H1 (cell line): Measurements from ENCODE around the gene CCDC80. TPM values are rescaled to one million over a fixed set of nuclear protein-coding genes. Genes with fewer than 3 reads are reported as not detected.

Experiments
- CTCF ChIA-PET: fragments of 300-600 bp; sonication (Branson Sonifier 250); formaldehyde crosslinking; loops from one replicate; lab custom pipeline; 2021; ENCODE audit not compliant: partially characterized antibody; lab: Charles Lee
- POLR2A ChIA-PET: fragments of 300-600 bp; sonication (Branson Sonifier 250); formaldehyde crosslinking; loops from one replicate; lab custom pipeline; 2021; ENCODE audit warnings: inconsistent platforms; ENCODE audit not compliant: partially characterized antibody; lab: Charles Lee
- DNase-seq, 2 experiments: peaks; one replicate each; pipeline versions ENCODE4 v3.0.0 to v3.0.0-alpha.2; 2010 to 2022; ENCODE audit warnings: low spot score in 2 of 2, low read depth in 1 of 2, mixed read lengths in 1 of 2
- FAIRE-seq: peaks from 2 replicates; lab custom pipeline; 2011; peaks lifted over from hg19 to GRCh38; lab: Jason Lieb, UNC
- H2AFZ ChIP-seq: 2 replicates; pipeline ENCODE4 v1.8.1; 2012; ENCODE audit warnings: low read length, inconsistent platforms
- H2AK5ac ChIP-seq: 2 replicates; pipeline ENCODE4 v1.6.1; 2013; ENCODE audit warnings: low read depth, low read length
- H2BK120ac ChIP-seq: replicated peaks from 2 replicates; pipeline ENCODE3; 2013; ENCODE audit warnings: low read depth, low read length, inconsistent platforms
- H2BK12ac ChIP-seq: 2 replicates; pipeline ENCODE4 v1.6.1; 2013; ENCODE audit warnings: low read depth, low read length
- H2BK15ac ChIP-seq: 2 replicates; pipeline ENCODE4 v1.6.1; 2013; ENCODE audit warnings: low read length
- H2BK20ac ChIP-seq: 2 replicates; pipeline ENCODE4 v1.6.1; 2013; ENCODE audit warnings: low read length
- H2BK5ac ChIP-seq: 2 replicates; pipeline ENCODE4 v1.6.1; 2013; ENCODE audit warnings: low read depth, low read length
- H3K14ac ChIP-seq: 2 replicates; pipeline ENCODE4 v1.6.1; 2013; ENCODE audit warnings: inconsistent platforms; ENCODE audit not compliant: insufficient read length
- H3K18ac ChIP-seq: 2 replicates; pipeline ENCODE4 v1.6.1; 2013; ENCODE audit warnings: low read length; ENCODE audit errors: extremely low read depth
- H3K23ac ChIP-seq: 2 replicates; pipeline ENCODE4 v1.6.1; 2013; ENCODE audit warnings: inconsistent platforms; ENCODE audit not compliant: insufficient read length
- H3K23me2 ChIP-seq: 2 replicates; pipeline ENCODE4 v1.6.1; 2013; ENCODE audit warnings: low read depth, low read length
- H3K27ac ChIP-seq: 2 replicates; pipeline ENCODE4 v1.6.1; 2011; ENCODE audit warnings: low read depth, low read length, inconsistent platforms
- H3K27me3 ChIP-seq, 4 experiments: replicated peaks in 1 of 4; 1 replicate in 1 of 4; 2 replicates in 3 of 4; pipeline versions ENCODE4 v1.6.1 to v1.8.1; 2011 to 2013; ENCODE audit warnings: low read length in 3 of 4, mild to moderate bottlenecking in 3 of 4, inconsistent platforms in 2 of 4, mixed read lengths in 2 of 4, moderate library complexity in 1 of 4; ENCODE audit not compliant: control insufficient read depth in 3 of 4, insufficient read depth in 3 of 4; ENCODE audit errors: extremely low read depth in 1 of 4
- H3K36me3 ChIP-seq, 4 experiments: 2 replicates each; pipeline versions ENCODE4 v1.6.1 to v1.8.1; 2011 to 2013; ENCODE audit warnings: mild to moderate bottlenecking in 4 of 4, low read length in 3 of 4, moderate library complexity in 2 of 4, control low read depth in 1 of 4, inconsistent platforms in 1 of 4; ENCODE audit not compliant: insufficient read depth in 4 of 4, control insufficient read depth in 2 of 4
- H3K4ac ChIP-seq: replicated peaks from 2 replicates; pipeline ENCODE3; 2013; ENCODE audit warnings: low read length, low read depth, mixed read lengths, inconsistent platforms; ENCODE audit not compliant: insufficient read length
- H3K4me1 ChIP-seq, 4 experiments: replicated peaks in 1 of 4; 1 replicate in 1 of 4; 2 replicates in 3 of 4; pipeline versions ENCODE4 v1.6.1 to v1.8.1; 2011 to 2013; ENCODE audit warnings: low read length in 3 of 4, inconsistent platforms in 2 of 4, mixed read lengths in 1 of 4; ENCODE audit not compliant: insufficient read depth in 4 of 4, control insufficient read depth in 3 of 4
- H3K4me2 ChIP-seq, 2 experiments: 2 replicates each; pipeline versions ENCODE4 v1.6.1 to v1.8.1; 2011 to 2013; ENCODE audit warnings: low read depth in 2 of 2, low read length in 2 of 2, control low read depth in 1 of 2, inconsistent platforms in 1 of 2, mild to moderate bottlenecking in 1 of 2; ENCODE audit not compliant: insufficient read depth in 1 of 2
- H3K4me3 ChIP-seq, 4 experiments: fragments of 200-600, 300-600 bp in 1 of 4; sonication (generic), shearing (Covaris generic), sonication (Bioruptor Twin) in 1 of 4; 2 replicates each; pipeline versions ENCODE4 v1.5.1 to v1.8.1; 2011 to 2016; ENCODE audit warnings: low read length in 4 of 4, low read depth in 3 of 4, control low read depth in 2 of 4, inconsistent platforms in 2 of 4, mild to moderate bottlenecking in 2 of 4, mixed read lengths in 1 of 4, moderate library complexity in 1 of 4; ENCODE audit not compliant: insufficient read depth in 2 of 4; ENCODE audit errors: extremely low read depth in 1 of 4
- H3K56ac ChIP-seq: replicated peaks from 2 replicates; pipeline ENCODE3; 2013; ENCODE audit warnings: low read depth, mild to moderate bottlenecking, mixed read lengths, low read length, inconsistent platforms; ENCODE audit not compliant: insufficient read length
- H3K79me1 ChIP-seq: 2 replicates; pipeline ENCODE4 v1.6.1; 2013; ENCODE audit warnings: low read depth, low read length, control low read depth
- H3K79me2 ChIP-seq, 2 experiments: 2 replicates each; pipeline versions ENCODE4 v1.6.1 to v1.8.1; 2012 to 2013; ENCODE audit warnings: low read length in 2 of 2, mild to moderate bottlenecking in 2 of 2, inconsistent platforms in 1 of 2; ENCODE audit not compliant: insufficient read depth in 2 of 2, control insufficient read depth in 1 of 2
- H3K9ac ChIP-seq, 4 experiments: replicated peaks in 1 of 4; 1 replicate in 1 of 4; 2 replicates in 3 of 4; pipeline versions ENCODE4 v1.6.1 to v1.8.1; 2011 to 2013; ENCODE audit warnings: low read depth in 3 of 4, low read length in 3 of 4, control low read depth in 2 of 4, mild to moderate bottlenecking in 2 of 4, moderate library complexity in 2 of 4, inconsistent platforms in 1 of 4; ENCODE audit errors: extremely low read depth in 1 of 4
- H3K9me3 ChIP-seq, 2 experiments: 2 replicates each; pipeline versions ENCODE4 v1.6.1 to v1.8.1; 2012 to 2013; ENCODE audit warnings: mild to moderate bottlenecking in 2 of 2, moderate library complexity in 2 of 2, control low read depth in 1 of 2, inconsistent platforms in 1 of 2, low read depth in 1 of 2, low read length in 1 of 2, mixed read lengths in 1 of 2; ENCODE audit not compliant: insufficient read depth in 2 of 2
- H4K20me1 ChIP-seq, 2 experiments: replicated peaks in 1 of 2; 2 replicates each; pipeline versions ENCODE3 to v1.8.1; 2011 to 2013; ENCODE audit warnings: inconsistent platforms in 2 of 2, low read length in 2 of 2, mild to moderate bottlenecking in 1 of 2; ENCODE audit not compliant: insufficient read depth in 2 of 2, control insufficient read depth in 1 of 2
- H4K5ac ChIP-seq: 2 replicates; pipeline ENCODE4 v1.6.1; 2013; ENCODE audit warnings: low read length, low read depth, mixed read lengths, inconsistent platforms; ENCODE audit not compliant: insufficient read length
- H4K8ac ChIP-seq: 2 replicates; pipeline ENCODE4 v1.8.0; 2013; ENCODE audit warnings: mild to moderate bottlenecking, moderate library complexity, low read length, inconsistent platforms; ENCODE audit not compliant: insufficient read depth; ENCODE audit errors: extremely low read depth
- H4K91ac ChIP-seq: replicated peaks from 2 replicates; pipeline ENCODE3; 2013; ENCODE audit warnings: low read length, mixed read lengths, inconsistent platforms; ENCODE audit not compliant: insufficient read length
- ATF2 ChIP-seq: IDR thresholded peaks from 2 replicates; pipeline ENCODE4 v1.6.1; 2012; ENCODE audit warnings: low read length, inconsistent platforms
- CTCF ChIP-seq, 3 experiments: IDR thresholded peaks; 1 replicate in 2 of 3; 2 replicates in 1 of 3; pipeline versions ENCODE4 v1.5.1 to v1.6.1; 2011; ENCODE audit warnings: low read length in 3 of 3, mild to moderate bottlenecking in 3 of 3, inconsistent platforms in 2 of 3, low read depth in 1 of 3, moderate library complexity in 1 of 3; ENCODE audit not compliant: insufficient read depth in 1 of 3; ENCODE audit errors: control extremely low read depth in 1 of 3
- JUND ChIP-seq: IDR thresholded peaks from 2 replicates; pipeline ENCODE4 v1.6.1; 2011; ENCODE audit warnings: mild to moderate bottlenecking, improper control_type of control experiment, low read length
- RAD21 ChIP-seq, 2 experiments: IDR thresholded peaks in 1 of 2; conservative IDR thresholded peaks in 1 of 2; 2 replicates each; pipeline ENCODE4 v1.6.1; 2011; ENCODE audit warnings: low read depth in 2 of 2, low read length in 2 of 2, improper control_type of control experiment in 1 of 2, inconsistent platforms in 1 of 2, mild to moderate bottlenecking in 1 of 2, moderate library complexity in 1 of 2
- SP4 ChIP-seq: IDR thresholded peaks from 2 replicates; pipeline ENCODE4 v1.6.1; 2012; ENCODE audit warnings: low read length, inconsistent platforms
- SRF ChIP-seq: IDR thresholded peaks from 2 replicates; pipeline ENCODE4 v1.6.1; 2011; ENCODE audit warnings: mild to moderate bottlenecking, low read depth, low read length, moderate library complexity
- TAF7 ChIP-seq: optimal IDR thresholded peaks from 2 replicates; pipeline ENCODE3; 2011; ENCODE audit warnings: low read depth, mild to moderate bottlenecking, inconsistent platforms, low read length, moderate library complexity, borderline replicate concordance
- WGBS, 2 experiments: shearing (Covaris generic) in 1 of 2; methylation state at CpG; one replicate each; pipeline versions ENCODE4 v1.1.6 to v1.1.7; 2013 to 2015; ENCODE audit warnings: low lambda C conversion rate in 2 of 2, mixed read lengths in 2 of 2, inconsistent platforms in 1 of 2, low coverage in 1 of 2, missing lambda C conversion rate in 1 of 2; ENCODE audit not compliant: insufficient replicate concordance in 2 of 2, insufficient coverage in 1 of 2, insufficient read length in 1 of 2; ENCODE audit errors: extremely low coverage in 1 of 2, missing lambda C conversion rate in 1 of 2; 5-methylcytosine and 5-hydroxymethylcytosine counted together
- polyA plus RNA-seq, 7 experiments: library from polyadenylated mRNA; depleted of rRNA in 3 of 7; stranded (reverse) in 5 of 7; unstranded in 2 of 7; fragments of >200 nt in 5 of 7; fragments of 200-250 nt in 2 of 7; gene quantifications; 1 replicate in 5 of 7; 2 replicates in 1 of 7; 4 replicates in 1 of 7; pipeline versions ENCODE4 v1.2.1 to v1.2.3, GENCODE V29; 2011 to 2013; ENCODE audit warnings: missing spikeins in 2 of 7, mixed read lengths in 2 of 7
- total RNA-seq: library from RNA; stranded (reverse); fragmentation: NEBNext Ultra II Directional; extraction: Animal tissue kit (Norgen Biotek cat#: 25700); gene quantifications from 2 replicates; pipeline ENCODE4 v1.2.1, GENCODE V29; 2021

The CCDC80 gene
- total and polyA plus RNA-seq, 2 of the 8 experiments (the other 6 are each of a cell fraction or from before 2014, with no cell fraction given): 1.1 to 12.9 TPM

DNA sequence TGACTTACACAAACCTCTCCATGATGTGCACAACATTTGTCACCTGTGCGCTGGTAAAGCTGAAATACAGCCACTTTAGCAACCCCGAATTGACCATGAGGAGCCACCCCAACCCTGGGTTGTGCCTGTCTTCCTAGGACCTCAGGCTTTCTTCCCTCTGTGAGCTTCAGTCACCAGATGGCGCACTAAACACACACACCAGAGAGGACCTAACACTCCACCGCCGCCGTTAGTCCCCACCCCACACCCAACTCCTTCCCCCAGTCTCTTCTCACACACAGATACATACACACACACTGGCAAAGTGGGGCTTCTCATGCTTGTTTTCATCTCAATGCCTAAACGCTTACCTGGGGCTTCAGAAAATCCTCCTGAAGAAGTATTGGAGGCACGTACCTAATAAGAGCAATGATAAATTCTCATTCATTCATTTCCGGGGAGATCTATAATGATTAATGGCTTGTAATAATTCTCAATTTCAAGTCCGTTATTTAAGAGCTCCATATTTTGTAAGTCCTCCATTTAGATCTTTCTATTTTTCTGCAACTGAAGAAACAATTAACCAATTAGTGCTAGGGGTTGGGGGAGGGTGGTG is 2.1 kb upstream of the CCDC80 start:
- H2AFZ ChIP-seq: no peak overlapping the region
- DNase-seq (peak; percentile 54 to 83), FAIRE-seq (peak; percentile 97)
- no peak overlapping the region for H3K18ac ChIP-seq
- no peak overlapping the region; the same call in 1 of the 2 replicates for H2BK20ac ChIP-seq
- no peaks in the 10 kb centered on the region for H3K27me3 ChIP-seq
- H3K56ac ChIP-seq: no peak overlapping the region
- H3K23me2 ChIP-seq: no peaks in the 10 kb centered on the region
- H3K36me3 ChIP-seq: no peaks in the 10 kb centered on the region
- H2BK15ac ChIP-seq: no peak overlapping the region; the same call in 1 of the 2 replicates
- no peak overlapping the region for H3K14ac ChIP-seq
- 33% methylated on average over 10 of the region's 10 CpGs; no CpG with 5 or more reads in 1 of the 2 experiments for WGBS, 2 experiments
- ChIA-PET POLR2A (interaction anchor here (0.6 to 2.2 kb wide), 9 partner anchors 12 to 376 kb away, joined by 3 to 23 read pairs (median 7); partner anchors contain the start of genes CD200 and GTPBP8), CTCF (interaction anchor here (0.6 to 5.2 kb wide), 63 partner anchors 8 to 646 kb away, joined by 3 to 51 read pairs (median 4); partner anchors contain the start of gene GTPBP8)
- no peak overlapping the region for H3K9ac ChIP-seq
- no peak overlapping the region for H4K8ac ChIP-seq
- no peak overlapping the region for H3K27ac ChIP-seq
- TF ChIP-seq TAF7 (no peak), SRF (no peak), RAD21 (IDR thresholded peaks at IDR 0.05 in 1 of 2, conservative IDR thresholded peaks at IDR 0.05 in 1 of 2; ENCODE audit: low read depth in 2 of 2, low read length in 2 of 2) (peak; percentile 96 to 98), ATF2 (no peak), CTCF (IDR thresholded peaks at IDR 0.05; ENCODE audit: control extremely low read depth in 1 of 3, insufficient read depth in 1 of 3, low read depth in 1 of 3, low read length in 3 of 3) (peak; percentile 80 to 93 (median 87)), SP4 (no peak), JUND (no peak)
- no peak overlapping the region for H2BK5ac ChIP-seq
- peaks cover 7 to 22% (median 16%) of the 10 kb centered on the region in 4 experiments; a peak in 6 of 7 replicates for H3K4me1 ChIP-seq
- H2BK12ac ChIP-seq: no peak overlapping the region
- H4K91ac ChIP-seq: no peak overlapping the region
- H3K4me2 ChIP-seq: no peak overlapping the region
- no peaks in the 10 kb centered on the region for H3K79me2 ChIP-seq
- H3K79me1 ChIP-seq: no peaks in the 10 kb centered on the region
- no peak overlapping the region for H2BK120ac ChIP-seq
- H3K4me3 ChIP-seq: peak overlapping the region in 1 of 4 experiments; percentile 25; a peak in 1 of 8 replicates
- no peaks in the 10 kb centered on the region for H4K20me1 ChIP-seq
- no peak overlapping the region for H3K23ac ChIP-seq
- no peak overlapping the region for H4K5ac ChIP-seq
- no peak overlapping the region for H3K4ac ChIP-seq
- H3K9me3 ChIP-seq: no peaks in the 10 kb centered on the region
- H2AK5ac ChIP-seq: no peak overlapping the region
